ENCODE data around the gene MAGOH.

GRCh38 chr1:53284224-53285020 lies 46.1 kb upstream of the MAGOH start:
- TF ChIP-seq CHD2 (IDR thresholded peaks at IDR 0.05; ENCODE audit: borderline replicate concordance, low read depth, low read length) (no peak), BHLHE40 (IDR thresholded peaks at IDR 0.05; ENCODE audit: borderline replicate concordance in 1 of 2, low read depth in 2 of 2, low read length in 1 of 2) (no peak), EZH2 (IDR thresholded peaks at IDR 0.05; ENCODE audit: borderline replicate concordance, control insufficient read depth, low read depth, low read length) (no peak), HCFC1 (IDR thresholded peaks at IDR 0.05; ENCODE audit: low read length) (no peak)
- TF ChIP-seq, protein P1, sequence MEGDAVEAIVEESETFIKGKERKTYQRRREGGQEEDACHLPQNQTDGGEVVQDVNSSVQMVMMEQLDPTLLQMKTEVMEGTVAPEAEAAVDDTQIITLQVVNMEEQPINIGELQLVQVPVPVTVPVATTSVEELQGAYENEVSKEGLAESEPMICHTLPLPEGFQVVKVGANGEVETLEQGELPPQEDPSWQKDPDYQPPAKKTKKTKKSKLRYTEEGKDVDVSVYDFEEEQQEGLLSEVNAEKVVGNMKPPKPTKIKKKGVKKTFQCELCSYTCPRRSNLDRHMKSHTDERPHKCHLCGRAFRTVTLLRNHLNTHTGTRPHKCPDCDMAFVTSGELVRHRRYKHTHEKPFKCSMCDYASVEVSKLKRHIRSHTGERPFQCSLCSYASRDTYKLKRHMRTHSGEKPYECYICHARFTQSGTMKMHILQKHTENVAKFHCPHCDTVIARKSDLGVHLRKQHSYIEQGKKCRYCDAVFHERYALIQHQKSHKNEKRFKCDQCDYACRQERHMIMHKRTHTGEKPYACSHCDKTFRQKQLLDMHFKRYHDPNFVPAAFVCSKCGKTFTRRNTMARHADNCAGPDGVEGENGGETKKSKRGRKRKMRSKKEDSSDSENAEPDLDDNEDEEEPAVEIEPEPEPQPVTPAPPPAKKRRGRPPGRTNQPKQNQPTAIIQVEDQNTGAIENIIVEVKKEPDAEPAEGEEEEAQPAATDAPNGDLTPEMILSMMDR (IDR thresholded peaks at IDR 0.05 in 2 of 3, conservative IDR thresholded peaks at IDR 0.05 in 1 of 3; ENCODE audit: control insufficient read depth in 2 of 3, extremely low read depth in 1 of 3, insufficient read depth in 1 of 3, low read depth in 3 of 3, low read length in 3 of 3): no peak
- TF ChIP-seq, protein P2, sequence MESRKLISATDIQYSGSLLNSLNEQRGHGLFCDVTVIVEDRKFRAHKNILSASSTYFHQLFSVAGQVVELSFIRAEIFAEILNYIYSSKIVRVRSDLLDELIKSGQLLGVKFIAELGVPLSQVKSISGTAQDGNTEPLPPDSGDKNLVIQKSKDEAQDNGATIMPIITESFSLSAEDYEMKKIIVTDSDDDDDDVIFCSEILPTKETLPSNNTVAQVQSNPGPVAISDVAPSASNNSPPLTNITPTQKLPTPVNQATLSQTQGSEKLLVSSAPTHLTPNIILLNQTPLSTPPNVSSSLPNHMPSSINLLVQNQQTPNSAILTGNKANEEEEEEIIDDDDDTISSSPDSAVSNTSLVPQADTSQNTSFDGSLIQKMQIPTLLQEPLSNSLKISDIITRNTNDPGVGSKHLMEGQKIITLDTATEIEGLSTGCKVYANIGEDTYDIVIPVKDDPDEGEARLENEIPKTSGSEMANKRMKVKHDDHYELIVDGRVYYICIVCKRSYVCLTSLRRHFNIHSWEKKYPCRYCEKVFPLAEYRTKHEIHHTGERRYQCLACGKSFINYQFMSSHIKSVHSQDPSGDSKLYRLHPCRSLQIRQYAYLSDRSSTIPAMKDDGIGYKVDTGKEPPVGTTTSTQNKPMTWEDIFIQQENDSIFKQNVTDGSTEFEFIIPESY (IDR thresholded peaks at IDR 0.05): no peak

Measured in GM12878 (cell line).